Measurements from ENCODE around the gene PRG2.
"Not testable (repeated sequence)": the region's sequence is repeated elsewhere in the genome, so short reads cannot be mapped to it uniquely, and the experiment has no call there.

PRG2 gene

DNA sequence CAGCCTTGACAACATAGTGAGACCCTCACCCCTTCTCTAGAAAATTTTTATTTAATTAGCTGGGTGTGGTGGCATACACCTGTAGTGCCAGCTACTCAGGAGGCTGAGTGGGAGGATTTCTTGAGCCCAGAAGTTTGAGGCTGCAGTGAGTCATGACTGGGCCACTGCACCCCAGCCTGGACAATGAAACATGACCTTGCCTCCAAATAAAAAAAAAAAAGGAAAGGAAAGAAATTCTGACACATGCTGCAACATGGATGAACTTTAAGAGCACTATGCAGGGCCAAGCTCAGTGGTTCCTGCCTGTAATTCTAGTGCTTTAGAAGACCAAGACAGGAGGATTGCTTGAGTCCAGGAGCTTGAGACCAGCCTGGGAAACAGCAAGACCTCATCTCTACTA, 27.7 kb upstream of the PRG2 start:
- no peak for DNase-seq

DNA sequence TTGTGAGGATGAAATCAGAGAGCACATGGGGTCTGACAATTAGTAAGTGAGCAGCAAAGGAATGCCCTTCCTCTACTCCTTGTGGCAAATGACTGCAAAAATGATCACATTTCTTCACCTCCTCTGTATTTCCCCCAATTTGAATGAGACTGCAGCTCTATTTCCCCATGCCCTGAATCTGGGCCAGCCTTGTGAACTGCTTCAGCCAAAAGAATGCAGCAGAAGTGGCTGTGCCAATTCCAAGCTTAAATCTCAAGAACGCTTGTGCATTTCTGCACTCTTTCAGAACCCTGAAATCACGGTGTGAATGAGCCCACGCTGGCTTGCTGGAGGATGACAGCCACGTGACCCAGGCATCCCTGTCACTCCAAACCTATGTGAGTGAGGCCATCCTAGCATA, 26.6 kb upstream of the PRG2 start:
- DNase-seq, result no peak

DNA sequence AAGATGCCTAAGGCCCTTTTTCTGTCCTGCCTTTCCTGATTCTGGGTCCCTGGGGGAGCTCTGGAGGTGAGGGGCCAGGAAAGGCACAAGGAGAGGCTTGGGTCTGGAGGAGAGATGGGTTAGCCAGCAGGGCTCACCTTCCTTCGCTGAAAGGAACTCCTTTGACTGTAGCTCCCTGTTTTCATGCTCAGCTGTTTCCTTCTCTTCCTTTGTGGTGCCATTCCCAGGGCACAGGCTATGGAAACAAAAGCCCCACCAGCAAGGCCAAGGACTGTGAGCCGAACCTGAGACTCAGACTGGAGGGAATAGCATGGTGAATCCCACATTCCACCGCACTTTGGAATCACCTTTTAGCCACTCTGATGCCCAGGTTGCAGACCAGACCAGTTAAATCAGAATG, 26.0 kb upstream of the PRG2 start:
- no peak for DNase-seq

DNA sequence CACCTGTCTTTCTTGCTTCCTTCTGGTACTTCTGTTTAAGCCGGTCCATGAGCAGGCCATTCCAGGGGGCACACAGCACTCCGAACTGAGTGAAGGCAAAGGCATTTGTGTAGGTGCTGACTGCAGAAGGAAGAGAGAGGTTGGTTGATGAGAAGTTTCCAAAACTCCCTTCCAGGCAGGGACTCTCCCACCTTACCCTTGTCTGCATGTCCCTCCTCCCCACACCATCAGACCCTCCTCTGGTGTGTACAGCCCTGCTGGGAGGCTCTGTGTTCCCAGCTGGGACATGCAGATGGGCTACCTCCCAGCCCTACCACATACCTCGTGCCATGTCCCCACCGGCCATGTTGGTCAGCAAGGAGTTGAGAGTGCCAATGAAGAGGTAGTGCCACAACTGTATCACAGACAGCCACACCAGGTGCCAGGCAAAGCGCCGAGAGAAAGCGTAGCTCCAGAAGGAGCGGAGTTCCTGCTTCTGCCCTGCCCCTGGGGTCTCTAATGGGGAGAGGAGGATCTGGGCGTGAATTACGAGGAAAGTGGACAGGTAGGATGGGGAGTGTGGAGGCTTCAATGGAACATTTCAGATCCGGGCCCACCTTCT, 24.3 kb upstream of the PRG2 start:
- DNase-seq, result no peak

DNA sequence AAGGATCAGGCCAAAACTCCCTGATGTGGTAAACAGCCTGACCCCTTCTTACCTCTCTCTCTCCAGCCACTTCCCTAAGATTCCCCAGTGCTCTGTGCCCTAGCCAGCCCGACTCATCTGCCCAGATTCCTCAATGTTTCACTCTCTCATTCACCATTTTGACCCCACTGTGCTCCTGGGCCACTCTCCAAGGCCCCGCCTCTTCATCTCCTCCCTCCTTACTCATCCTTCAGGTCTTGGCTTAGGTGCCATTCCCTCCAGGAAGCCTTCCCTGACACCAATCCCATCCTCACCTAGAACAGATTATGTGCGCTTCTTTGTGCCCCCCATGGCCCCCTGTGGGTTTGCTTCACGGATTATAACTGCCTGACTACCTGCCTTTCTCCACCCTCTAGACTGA, 23.2 kb upstream of the PRG2 start:
- no peak for DNase-seq

DNA sequence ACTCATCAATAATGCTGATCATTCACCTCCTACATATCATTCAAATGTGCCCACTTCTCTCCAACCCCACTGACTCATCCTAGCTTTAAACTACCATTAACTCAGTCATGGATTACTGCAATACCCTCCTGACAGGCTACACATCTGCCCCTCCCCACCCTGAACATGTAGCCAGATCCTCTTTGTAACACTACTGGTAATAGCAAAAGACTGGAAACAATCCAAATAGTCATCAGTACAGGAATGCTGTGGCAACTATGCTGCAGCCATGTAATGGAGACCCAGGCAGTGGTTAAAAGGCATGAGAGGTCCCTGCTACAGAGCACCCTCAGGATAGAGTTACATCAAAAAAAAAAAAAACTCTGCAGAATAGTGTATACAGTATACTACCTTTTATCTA, 19.8 kb upstream of the PRG2 start:
- no peak for DNase-seq

DNA sequence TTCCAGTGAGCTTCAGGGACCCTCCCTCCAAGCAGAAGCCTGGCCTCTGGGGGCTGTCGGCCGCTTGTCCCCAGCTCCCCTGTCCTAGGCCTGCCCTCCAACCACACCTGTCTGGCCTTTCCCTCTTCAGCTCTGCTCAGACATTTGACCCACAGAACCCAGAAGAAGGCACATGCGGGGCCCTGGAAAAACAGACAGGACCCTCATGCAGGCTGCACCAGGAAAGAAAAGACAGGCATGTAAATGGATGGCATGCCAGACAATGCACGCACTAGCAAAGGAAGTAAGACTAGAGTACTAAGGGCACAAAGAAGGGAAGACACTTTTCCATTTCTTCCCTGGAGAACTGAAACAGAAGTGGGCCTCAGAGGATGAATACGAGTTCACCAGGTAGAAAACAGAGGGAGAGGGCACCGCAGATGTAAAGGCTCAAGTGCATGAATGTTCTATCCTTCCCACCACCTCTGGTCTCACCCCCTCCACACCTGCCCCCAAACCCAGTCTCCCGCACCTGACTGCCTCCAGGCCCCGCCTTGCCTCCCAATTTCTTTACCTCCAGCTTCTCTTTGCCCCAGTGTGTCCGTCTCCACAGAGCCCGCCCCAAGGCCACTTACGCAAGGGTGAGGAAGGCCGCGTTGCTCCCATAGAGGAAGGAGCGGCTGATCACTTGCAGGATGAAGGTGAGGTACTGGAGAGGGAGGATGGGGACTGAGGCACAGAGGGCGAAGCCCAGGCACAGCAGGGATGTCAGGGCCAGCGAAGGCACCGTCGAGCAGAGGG, 19.1 kb upstream of the PRG2 start:
- no peak for DNase-seq

DNA sequence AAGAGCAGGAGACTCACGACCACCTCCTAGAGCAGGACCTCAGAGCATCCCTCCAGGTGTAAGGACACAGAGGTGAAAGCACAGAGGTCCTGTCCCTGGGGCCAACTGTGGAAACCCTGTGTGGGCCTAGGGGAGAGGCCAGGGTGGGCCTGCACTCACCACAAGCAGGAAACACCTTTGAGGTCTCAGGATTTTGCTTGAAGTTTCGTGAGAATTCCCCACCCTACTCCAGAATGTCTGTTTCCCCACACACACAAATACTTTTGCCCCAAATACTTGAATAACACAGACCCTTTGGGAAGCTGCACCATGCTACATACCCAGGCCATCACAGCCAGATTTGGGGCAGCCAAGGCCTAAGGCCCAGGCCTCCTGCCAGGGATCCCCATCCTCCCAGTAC, 18.3 kb upstream of the PRG2 start:
- DNase-seq, result no peak

DNA sequence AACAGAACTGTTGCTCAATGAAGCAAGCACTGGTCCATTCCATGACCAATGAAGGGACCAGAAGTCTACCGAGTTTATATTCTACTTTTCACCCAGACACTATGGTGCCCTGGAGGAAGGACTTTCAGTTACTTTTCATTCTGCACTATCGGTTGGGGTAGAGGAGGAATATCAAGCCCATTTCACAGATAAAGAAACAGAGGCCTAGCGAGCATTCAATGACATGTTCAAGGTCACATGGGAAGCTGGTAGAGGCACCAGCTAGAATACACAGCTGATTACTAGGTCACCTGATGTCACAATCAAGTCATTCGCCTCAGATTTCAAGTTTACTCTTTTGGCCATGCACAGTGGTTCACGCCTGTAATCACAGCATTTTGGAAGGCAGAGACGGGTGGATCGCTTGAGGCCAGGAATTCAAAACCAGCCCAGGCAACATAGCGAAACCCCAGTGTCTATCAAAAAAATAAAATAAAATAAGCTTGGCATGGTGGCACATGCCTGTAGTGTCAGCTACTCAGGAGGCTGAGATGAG, 17.6 kb upstream of the PRG2 start:
- DNase-seq, result no peak

DNA sequence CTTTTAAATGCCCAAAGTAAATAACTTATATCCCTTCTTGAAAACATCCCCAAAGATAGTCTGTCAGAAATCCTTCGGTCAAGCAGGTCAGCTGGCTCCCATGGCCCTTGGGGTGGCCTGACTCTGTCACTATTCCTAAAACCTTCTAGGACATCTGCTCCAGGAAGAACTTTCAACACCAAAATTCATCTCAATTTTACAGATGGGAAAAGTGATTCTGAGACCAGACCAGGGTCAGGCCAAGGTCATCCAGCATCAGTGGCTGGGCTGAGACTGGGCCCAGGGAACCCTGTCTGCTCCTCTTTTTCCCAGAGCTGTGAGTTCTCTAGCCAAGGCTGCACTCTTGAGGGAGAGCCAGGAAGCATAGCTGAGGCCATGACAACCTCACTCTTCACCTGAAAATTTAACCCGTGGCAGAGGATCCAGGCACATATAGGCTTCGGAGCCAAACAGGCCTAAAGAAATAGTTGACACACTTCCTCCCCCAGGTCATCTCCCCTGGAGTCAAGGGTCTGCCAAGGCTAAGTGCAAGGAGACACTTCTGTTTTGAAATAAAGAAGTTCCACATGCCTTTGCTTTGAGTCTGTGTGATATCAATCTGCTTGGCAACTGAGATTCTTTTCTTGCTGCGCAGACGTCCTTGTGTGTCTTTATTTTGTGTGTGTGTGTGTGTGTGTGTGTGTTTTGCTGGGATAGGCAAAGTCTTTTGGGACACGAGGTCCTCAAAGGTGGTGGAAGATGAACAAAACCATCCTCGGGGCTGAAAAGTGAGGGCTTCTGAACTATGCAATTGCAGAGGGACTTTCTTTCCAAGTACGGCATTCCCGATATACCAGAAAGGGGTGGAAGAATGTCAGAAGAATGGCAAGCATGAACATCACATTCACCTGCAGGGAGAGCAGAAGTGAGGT, 16.8 kb upstream of the PRG2 start:
- DNase-seq, result no peak

DNA sequence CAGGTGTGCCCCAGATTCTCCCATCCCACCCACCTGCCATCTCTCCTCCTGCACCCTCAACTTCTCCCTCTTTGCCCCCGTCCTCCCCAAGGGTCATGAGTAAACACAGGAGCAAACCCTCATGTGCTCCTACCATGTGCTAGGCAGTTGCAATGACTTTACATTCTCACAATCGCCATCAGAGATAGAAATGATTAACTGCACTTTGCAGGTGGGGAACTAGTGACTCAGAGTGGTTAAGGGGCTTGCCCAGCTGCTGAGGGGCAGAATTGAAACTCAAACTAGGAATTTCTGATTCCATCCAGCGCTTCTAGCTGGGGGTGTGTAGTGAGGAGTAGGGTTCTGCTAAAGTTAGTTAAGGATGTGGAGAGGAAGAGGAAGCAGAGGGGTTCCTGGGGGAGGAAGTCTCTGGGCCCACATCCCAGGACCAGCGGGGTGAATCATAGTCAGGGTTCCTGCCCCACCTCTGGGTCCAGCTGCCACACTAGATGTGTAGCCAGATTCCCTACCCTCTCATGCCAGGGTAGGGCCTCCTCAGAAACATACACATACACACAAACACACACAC, 16.0 kb upstream of the PRG2 start:
- DNase-seq, result no peak

DNA sequence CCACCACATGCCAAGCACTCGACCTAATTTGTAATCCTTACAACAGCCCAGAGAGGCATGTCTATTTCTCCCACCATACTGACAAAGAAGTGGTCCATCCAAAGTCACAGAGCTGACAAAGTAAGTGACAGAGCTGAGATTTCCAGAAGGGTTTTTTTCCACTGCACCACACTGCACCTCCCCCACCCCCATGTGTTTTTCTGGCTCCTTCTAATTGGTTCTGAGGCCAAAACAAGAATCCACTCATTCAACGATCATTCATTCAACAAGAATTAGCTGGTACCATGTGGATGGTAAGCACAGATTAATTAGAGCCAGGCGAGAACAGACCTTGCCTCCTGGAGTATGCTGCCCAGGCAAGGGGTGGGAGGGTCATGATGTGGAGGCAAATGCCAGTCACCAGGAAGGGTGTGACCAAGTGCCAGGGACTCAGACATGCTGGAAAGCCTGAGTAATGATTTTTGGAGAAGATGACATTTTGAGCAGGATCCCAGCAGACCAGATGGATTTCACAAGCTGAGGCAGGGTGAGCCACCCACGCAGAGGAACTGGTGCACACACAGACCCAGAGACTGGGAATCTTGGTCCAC, 14.9 kb upstream of the PRG2 start:
- no peak for DNase-seq

DNA sequence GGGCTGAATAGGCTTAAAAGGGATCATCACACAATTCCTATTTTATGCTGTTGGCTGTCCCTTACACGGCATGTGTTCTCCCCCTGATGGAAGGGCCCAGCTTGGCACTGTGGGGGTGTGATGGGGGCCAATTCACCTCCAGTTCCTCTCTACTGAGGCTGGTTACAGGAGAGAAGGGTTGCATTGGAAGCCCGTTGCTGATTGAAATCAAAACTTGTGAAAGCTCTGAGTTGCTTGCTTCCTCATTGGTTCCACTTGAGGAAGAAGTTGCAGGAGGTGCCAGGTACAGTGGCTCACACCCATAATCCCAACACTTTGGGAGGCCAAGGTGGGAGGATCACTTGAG, 13.3 kb upstream of the PRG2 start:
- DNase-seq, result no peak

DNA sequence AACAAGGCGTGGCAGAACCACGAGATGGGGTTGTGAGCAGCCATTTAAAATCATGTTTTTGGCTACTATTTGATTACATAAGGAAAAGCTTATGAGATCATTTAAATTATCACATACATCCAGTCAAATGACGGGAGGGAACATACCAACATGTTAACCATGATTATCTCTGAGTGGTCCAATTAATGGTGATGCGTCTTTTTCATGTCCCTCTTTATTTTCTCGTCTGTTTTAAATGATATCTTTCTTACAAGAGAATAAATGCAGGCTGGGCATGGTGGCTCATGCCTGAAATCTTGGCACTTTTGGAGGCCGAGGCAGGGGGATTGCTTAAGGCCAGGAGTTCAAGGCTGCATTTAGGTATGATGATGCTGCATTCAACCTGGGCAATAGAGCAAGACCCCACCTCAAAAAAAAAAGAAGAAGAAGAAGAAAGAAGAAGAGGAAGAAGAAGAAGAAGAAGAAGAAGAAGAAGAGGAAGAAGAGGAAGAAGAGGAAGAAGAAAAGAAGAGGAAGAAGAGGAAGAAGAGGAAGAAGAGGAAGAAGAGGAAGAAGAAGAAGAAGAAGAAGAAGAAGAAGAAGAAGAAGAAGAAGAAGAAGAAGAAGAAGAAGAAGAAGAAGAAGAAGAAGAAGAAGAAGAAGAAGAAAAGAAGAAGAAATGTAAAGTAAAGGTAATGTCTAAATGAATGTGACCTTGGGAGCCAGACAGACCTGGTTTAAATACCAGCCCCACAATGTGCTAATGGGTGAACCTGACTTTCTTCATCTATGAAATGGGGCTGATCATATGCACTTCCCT, 12.8 kb upstream of the PRG2 start:
- not testable (repeated sequence) for DNase-seq

DNA sequence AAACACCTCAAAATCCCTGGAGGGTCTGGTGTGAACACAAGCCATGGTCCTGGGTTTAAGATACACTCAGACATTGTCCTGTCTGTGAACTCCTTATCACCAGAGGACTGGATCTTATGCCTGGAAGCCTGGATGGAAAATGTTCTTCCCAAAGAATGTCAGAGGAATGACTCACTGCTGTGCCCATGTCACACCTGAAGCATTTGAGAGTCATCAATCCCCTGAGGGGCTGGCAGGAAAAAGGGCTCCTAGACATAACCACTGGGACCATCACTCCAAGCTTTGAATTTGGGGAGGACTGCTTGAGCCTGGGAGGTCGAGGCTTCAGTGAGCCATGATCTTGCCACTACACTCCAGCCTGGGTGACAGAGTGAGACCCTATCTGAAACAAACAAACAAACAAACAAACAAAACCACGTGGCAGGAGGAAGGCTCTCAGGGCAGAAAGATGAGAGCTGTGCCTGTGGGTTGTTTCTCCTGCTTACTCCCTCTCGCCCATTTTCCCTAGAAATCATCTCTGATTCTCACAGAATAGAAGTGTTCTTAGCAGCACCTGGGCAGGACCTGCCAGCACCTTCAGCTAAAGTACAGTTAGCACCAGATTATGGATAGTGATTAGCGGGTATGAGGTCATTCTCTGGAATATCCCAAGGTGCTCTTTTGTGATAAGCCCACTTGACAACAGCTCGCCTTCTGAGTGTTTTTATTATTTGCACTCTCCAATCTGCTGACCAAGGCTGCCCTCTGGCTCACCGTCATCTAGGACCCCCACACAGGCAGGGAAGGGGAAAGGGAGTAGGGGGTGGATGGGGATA, 11.9 kb upstream of the PRG2 start:
- no peak for DNase-seq

DNA sequence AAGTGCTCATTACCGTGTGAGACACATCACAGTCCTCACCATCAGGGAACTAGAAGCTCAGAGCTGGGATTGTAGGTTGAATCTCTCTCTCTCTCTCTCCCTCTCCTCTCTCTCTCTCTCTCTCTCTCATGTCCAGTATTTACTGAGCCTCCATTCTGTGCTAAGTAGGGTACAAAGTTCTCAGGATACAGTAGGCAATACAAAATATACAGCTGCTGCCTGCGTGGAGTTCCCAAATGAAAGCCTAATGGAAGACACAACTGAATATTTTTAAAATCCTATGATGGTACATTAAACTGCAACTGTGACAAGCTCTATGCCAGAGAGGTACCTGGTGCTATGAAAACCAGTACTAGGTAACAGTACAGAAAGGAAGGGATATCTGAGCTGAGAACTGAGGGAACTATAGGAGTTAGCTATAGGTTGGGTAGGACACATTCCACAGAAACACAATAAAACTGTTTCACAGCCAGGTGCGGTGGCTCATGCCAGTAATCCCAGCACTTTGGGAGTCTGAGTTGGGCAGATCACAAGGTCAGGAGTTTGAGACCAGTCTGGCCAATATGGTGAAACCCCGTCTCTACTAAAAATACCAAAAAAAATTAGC, 9.6 kb upstream of the PRG2 start:
- no peak for DNase-seq

DNA sequence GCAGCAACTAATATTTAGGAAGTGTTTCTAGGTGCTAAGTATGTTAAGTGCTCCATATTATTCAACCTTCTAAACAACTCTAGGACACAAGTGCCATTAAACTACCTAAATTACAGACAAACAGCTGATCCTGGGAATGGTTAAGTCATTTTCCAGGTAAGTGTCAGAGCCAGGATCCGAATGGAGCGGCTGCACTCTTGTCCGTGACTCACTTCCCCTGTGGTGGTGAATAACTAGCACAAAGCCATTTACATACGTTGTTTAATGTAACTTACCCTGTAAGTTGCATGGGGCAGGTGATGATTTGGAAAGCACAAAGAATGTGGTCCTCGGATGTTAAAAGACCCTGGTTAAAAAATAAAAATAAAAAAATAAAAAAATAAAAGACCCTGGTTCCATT, 8.8 kb upstream of the PRG2 start:
- DNase-seq, result no peak

DNA sequence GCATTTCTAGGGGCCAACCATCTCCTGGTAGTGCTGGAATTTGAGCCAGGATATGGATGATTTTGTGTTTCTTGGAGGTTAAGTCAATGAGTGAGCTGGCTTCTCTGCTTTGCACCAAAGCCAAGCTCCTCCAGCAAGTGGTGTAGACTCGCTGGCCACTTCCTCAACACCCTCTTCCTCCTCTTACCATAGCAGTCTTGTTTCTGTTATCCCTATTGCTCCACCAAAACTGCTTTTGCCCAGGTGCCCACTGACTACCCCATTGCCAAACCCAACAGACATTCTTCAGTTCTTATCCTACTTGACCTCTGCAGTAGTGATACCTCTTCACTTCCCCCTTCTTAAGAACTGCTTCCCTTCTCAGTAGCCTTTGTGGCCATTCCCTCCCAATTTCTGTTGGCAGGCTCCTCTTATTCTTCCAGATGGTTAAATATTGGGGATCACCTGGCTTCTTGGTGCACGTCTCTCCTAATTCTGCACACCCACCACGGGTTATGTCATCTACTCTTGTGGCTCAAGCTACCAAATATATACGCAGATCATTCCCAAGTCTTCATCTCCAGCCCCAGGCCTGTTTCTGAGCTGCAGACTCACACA, 7.0 kb upstream of the PRG2 start:
- DNase-seq, result no peak

DNA sequence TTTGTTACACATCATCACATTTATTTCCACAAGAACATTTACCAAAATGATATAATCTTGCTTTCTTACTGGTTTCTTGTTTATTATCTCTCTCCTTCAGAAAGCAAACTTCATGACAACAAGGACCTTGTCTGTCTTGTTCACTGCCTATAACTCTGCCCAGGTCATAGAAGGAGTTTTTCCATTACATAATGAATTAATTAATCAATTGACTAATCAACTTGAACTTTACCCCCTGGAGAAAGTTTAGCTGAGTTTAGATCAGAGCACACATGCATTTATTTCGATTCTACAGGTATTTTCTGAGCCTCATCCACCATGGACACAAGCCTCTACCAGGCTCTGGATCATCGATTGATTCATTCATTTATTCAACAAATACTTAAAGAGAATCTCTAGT, 6.3 kb upstream of the PRG2 start:
- no peak for DNase-seq

DNA sequence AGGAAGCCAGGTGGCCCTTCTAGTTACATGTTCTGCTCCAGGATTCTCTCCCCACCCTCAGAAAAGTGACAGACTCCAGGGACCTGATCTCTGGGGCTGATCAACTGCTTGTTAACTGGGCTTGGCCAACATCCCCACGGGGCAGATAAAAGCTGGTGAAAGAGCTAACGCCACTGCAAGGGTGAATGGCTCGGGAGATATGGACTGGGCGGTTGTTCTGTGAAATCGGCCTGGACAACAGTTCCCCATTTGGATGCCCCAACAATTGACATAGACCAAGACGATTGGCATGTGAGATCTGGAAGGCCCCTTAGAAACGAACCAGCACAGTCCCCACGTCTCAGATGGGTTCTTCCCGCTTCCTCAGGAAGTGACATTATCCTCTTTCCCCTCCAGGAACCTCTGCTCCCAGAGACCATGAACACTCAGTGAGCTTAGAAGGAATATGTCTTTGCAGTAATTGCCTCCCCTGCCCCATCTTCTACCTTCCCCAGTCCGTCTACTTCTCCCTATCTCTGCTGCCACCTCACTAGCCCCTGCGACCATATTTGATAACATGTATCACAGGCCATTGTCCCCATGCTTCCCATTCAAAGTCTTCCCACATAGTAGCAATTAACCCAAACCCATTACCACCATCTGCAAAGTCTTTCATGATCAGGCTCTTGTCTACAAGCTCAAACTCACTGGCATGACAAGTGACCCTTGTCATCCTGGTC, 5.6 kb upstream of the PRG2 start:
- no peak for DNase-seq
